Measurements from ENCODE around the gene C11orf71. TPM values are rescaled to one million over a fixed set of nuclear protein-coding genes. Genes with fewer than 3 reads are reported as not detected.

C11orf71 gene
- total and polyA plus RNA-seq, 4 donors = 7.1 to 22.3 (median 7.9) TPM

DNA sequence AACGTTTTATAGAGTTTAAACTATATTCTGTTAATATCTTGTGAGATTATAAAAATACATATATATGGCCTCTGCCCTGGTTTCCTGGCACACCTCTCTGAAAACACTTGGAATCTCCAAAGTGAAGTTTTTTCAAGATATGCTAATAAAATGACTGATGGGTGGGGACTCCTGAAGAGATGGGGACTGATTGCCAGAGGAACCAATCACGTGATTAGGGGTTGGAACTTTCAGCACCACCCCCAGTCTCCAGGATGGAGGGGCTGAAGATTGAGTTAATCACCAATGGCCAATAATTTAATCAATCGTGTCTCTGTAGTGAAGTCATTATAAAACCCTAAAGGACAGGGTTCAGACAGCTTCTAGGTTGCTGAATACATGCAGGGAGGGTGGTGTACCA is 37.4 kb downstream of the C11orf71 start:
- TF ChIP-seq FOXA2 (IDR thresholded peaks at IDR 0.05) (no peak), RAD21 (IDR thresholded peaks at IDR 0.05) (no peak), HNF4G (IDR thresholded peaks at IDR 0.05) (no peak), YY1 (IDR thresholded peaks at IDR 0.05) (no peak)
- TF ChIP-seq, protein P1, sequence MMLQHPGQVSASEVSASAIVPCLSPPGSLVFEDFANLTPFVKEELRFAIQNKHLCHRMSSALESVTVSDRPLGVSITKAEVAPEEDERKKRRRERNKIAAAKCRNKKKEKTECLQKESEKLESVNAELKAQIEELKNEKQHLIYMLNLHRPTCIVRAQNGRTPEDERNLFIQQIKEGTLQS (IDR thresholded peaks at IDR 0.05) = no peak
- TF ChIP-seq, protein P2, sequence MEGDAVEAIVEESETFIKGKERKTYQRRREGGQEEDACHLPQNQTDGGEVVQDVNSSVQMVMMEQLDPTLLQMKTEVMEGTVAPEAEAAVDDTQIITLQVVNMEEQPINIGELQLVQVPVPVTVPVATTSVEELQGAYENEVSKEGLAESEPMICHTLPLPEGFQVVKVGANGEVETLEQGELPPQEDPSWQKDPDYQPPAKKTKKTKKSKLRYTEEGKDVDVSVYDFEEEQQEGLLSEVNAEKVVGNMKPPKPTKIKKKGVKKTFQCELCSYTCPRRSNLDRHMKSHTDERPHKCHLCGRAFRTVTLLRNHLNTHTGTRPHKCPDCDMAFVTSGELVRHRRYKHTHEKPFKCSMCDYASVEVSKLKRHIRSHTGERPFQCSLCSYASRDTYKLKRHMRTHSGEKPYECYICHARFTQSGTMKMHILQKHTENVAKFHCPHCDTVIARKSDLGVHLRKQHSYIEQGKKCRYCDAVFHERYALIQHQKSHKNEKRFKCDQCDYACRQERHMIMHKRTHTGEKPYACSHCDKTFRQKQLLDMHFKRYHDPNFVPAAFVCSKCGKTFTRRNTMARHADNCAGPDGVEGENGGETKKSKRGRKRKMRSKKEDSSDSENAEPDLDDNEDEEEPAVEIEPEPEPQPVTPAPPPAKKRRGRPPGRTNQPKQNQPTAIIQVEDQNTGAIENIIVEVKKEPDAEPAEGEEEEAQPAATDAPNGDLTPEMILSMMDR (IDR thresholded peaks at IDR 0.05; ENCODE audit: low read depth, low read length, missing input control) = no peak
- WGBS = 58% methylated on average over 3 of the region's 3 CpGs

DNA sequence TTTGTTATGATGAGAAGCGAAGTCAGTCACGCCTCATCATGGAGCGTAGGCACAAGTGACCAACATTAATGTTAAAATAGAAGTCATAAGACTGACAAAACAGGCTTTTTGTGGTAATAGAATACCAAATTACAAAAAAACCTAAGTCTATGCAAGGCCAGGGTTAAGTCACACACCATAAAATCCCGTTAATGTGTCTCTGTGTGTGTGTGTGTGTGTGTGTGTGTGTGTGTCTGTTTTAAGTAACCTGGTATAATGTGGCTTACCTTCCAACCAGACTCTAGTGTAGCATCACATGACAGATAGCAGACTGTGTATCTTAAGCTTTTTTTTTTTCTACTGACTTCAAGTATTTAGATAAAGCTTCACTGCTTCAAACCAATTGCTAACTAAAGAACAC is 38.0 kb downstream of the C11orf71 start:
- Histone ChIP-seq H3K36me3 (ENCODE audit: control insufficient read depth in 4 of 4, insufficient read depth in 3 of 4, low read depth in 1 of 4, low read length in 3 of 4) (no peaks in the 10 kb centered on the region), H3K27me3 (ENCODE audit: control insufficient read depth in 4 of 4, insufficient read depth in 4 of 4, low read length in 3 of 4) (no peaks in the 10 kb centered on the region), H3K4me1 (ENCODE audit: control insufficient read depth in 4 of 4, insufficient read depth in 4 of 4, low read length in 3 of 4) (peaks cover 0 to 2% (median 0%) of the 10 kb centered on the region in 4 donors), H3K9me3 (ENCODE audit: control insufficient read depth in 4 of 4, low read length in 3 of 4) (no peaks in the 10 kb centered on the region), H3K4me3 (ENCODE audit: low read depth in 1 of 3, low read length in 3 of 3) (no peak overlapping the region), H3K27ac (ENCODE audit: low read depth in 1 of 2, low read length in 2 of 2) (no peak overlapping the region), H3K9ac (ENCODE audit: low read depth in 1 of 2, low read length in 2 of 2) (no peak overlapping the region)
- DNase-seq (ENCODE audit: low spot score) = no peak
- 89% methylated on average over 4 of the region's 4 CpGs for WGBS
- TF ChIP-seq, protein P2 (IDR thresholded peaks at IDR 0.05; ENCODE audit: low read depth, low read length, missing input control) = no peak
- no peak for TF ChIP-seq YY1 (IDR thresholded peaks at IDR 0.05)
- TF ChIP-seq, protein P3, sequence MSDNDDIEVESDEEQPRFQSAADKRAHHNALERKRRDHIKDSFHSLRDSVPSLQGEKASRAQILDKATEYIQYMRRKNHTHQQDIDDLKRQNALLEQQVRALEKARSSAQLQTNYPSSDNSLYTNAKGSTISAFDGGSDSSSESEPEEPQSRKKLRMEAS (IDR thresholded peaks at IDR 0.05) = no peak
- TF ChIP-seq NR2F2 (IDR thresholded peaks at IDR 0.05) = no peak
- no peak for TF ChIP-seq HNF4A (conservative IDR thresholded peaks at IDR 0.05)
- TF ChIP-seq GABPA (IDR thresholded peaks at IDR 0.05 in 1 of 2, conservative IDR thresholded peaks at IDR 0.05 in 1 of 2) = no peak
- TF ChIP-seq, protein P1 (IDR thresholded peaks at IDR 0.05) = no peak
- no peak for TF ChIP-seq EGR1 (IDR thresholded peaks at IDR 0.05; ENCODE audit: low read depth in 2 of 2)
- TF ChIP-seq SP1 (IDR thresholded peaks at IDR 0.05) = no peak

More for the DNA sequence above, 37.4 kb downstream of the C11orf71 start:
- Histone ChIP-seq H3K9me3 (ENCODE audit: control insufficient read depth in 4 of 4, low read length in 3 of 4) (no peaks in the 10 kb centered on the region), H3K9ac (ENCODE audit: low read depth in 1 of 2, low read length in 2 of 2) (no peak overlapping the region), H3K27me3 (ENCODE audit: control insufficient read depth in 4 of 4, insufficient read depth in 4 of 4, low read length in 3 of 4) (no peaks in the 10 kb centered on the region), H3K27ac (ENCODE audit: low read depth in 1 of 2, low read length in 2 of 2) (no peak overlapping the region), H3K4me1 (ENCODE audit: control insufficient read depth in 4 of 4, insufficient read depth in 4 of 4, low read length in 3 of 4) (peaks cover 0 to under 1% (median 0%) of the 10 kb centered on the region in 4 donors), H3K4me3 (ENCODE audit: low read depth in 1 of 3, low read length in 3 of 3) (no peak overlapping the region), H3K36me3 (ENCODE audit: control insufficient read depth in 4 of 4, insufficient read depth in 3 of 4, low read depth in 1 of 4, low read length in 3 of 4) (no peaks in the 10 kb centered on the region)
- no peak for DNase-seq (ENCODE audit: low spot score)

DNA sequence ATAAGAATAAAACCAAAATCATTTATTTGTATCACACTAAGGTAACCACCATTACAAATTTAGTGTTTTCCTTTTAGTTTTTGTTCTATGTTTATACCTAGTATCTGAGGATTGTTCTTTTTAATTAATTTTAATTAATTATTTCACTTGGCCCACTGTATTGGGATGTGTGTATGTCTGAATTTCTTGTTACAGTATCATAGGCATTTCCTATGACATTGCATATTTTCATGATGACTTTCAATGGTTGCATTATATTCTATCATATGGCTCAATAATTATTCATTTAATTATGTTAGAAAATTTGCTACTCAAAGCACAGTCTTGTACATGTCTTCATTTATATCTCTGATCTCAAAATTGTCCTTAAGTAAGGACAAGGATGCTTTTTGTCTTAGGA is 41.0 kb downstream of the C11orf71 start:
- H3K9ac ChIP-seq (ENCODE audit: low read depth in 1 of 2, low read length in 2 of 2) = no peak overlapping the region
- no peaks in the 10 kb centered on the region for H3K27me3 ChIP-seq (ENCODE audit: control insufficient read depth in 4 of 4, insufficient read depth in 4 of 4, low read length in 3 of 4)
- TF ChIP-seq NR2F2 (IDR thresholded peaks at IDR 0.05) (no peak), YY1 (IDR thresholded peaks at IDR 0.05) (no peak), RXRA (IDR thresholded peaks at IDR 0.05) (no peak)
- TF ChIP-seq, protein P1 (IDR thresholded peaks at IDR 0.05) = no peak
- TF ChIP-seq, protein P3 (IDR thresholded peaks at IDR 0.05) = no peak

More for the DNA sequence above, 41.0 kb downstream of the C11orf71 start:
- Histone ChIP-seq H3K4me1 (ENCODE audit: control insufficient read depth in 4 of 4, insufficient read depth in 4 of 4, low read length in 3 of 4) (peaks cover 0 to 2% (median 0%) of the 10 kb centered on the region in 4 donors), H3K27ac (ENCODE audit: low read depth in 1 of 2, low read length in 2 of 2) (no peak overlapping the region), H3K4me3 (ENCODE audit: low read depth in 1 of 3, low read length in 3 of 3) (no peak overlapping the region), H3K9me3 (ENCODE audit: control insufficient read depth in 4 of 4, low read length in 3 of 4) (no peaks in the 10 kb centered on the region), H3K36me3 (ENCODE audit: control insufficient read depth in 4 of 4, insufficient read depth in 3 of 4, low read depth in 1 of 4, low read length in 3 of 4) (no peaks in the 10 kb centered on the region)
- DNase-seq (ENCODE audit: low spot score) = no peak
